ENCODE results near the gene DACT1.

- TF ChIP-seq CTCF (conservative IDR thresholded peaks at IDR 0.05 in 1 of 2, IDR thresholded peaks at IDR 0.05 in 1 of 2; ENCODE audit: low read depth in 1 of 2, low read length in 2 of 2) (no peak), EZH2 (IDR thresholded peaks at IDR 0.05; ENCODE audit: low read length, missing control alignments) (no peak)
Observed at GRCh38 chr14:58636129-58636528, 1.6 kb upstream of the DACT1 start.

Data from fibroblast of lung (primary cell).